HG02981 (cell line): ENCODE measurements around the gene BHLHE23.
A peak's percentile ranks its signal among the peaks of the same experiment; 100 is the strongest.

Experiments
- ATAC-seq: cut with Tn5 transposase; IDR thresholded peaks from one replicate; pipeline ENCODE4 v1.9.1; 2021; ENCODE audit warnings: mild to moderate bottlenecking, moderate library complexity; ENCODE audit not compliant: unreplicated experiment

BHLHE23 gene

DNA sequence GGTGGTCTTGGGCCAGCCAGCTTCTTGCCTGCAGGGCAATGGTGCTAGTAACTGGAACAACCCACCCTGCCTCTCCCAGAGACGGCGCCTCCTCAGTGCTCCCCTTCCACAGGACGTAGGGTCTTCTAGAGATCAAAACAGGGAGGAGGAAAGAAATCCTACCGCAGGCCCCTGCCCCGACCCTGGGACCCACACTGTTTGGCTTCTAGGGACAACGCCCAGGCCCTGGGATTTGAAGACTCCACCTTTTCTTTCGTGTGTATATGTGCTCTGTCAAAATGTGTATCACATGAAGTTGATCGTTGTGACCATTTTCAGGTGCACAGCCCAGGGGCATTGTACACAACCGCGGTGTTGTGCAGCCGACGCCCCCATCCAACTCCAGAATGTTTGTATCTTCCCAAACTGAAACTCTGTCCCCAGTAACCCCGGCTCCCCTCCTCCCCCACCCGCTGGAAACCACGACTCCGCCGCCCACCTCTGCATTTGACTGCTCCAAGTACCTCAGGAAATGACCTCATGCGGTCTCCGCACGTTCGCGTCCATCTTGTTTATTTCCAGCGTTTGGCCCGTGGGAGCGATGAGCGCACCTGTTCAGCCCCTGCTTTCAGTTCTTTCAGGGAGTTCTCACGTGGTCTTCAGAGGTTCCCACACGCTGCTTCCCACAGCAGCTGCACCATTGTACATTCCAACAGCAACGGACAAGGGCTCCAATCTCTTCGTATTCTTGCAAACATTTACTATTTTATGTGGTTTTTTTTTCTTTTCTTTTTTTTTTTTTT, 3.4 kb upstream of the BHLHE23 start:
- peak; percentile 51 for ATAC-seq

GRCh38 chr20:63009045-63009961, 2.5 kb upstream of the BHLHE23 start:
- ATAC-seq: peak; percentile 38

DNA sequence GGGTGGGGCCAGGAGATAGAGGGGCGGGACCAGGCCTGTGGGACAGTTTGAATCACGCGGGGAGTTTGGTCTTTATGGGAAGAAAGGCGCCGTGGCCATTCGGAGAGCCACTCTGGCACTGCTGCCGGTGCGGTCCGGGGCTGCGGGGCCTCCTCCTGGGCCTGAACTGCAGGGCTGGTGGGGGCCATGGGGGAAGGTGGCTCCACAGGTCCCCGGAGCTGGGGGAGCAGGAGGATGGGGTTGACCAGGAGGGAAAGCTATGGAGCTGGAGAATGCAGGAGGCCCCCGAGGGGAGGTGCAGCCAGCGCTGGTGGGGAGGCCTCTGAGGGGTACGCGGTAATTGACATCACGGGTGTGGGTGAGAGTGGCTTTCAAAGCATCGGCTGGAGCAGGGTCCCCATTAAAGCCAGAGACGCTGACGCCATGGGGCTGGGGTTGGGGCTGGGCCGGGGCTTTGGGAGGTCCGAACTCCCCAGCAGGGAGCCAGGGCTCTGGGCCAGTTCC, 1.8 kb upstream of the BHLHE23 start:
- no peak for ATAC-seq

- ATAC-seq: no peak
These were observed 1.1 kb upstream of the BHLHE23 start for GRCh38 chr20:63007646-63008488.

DNA sequence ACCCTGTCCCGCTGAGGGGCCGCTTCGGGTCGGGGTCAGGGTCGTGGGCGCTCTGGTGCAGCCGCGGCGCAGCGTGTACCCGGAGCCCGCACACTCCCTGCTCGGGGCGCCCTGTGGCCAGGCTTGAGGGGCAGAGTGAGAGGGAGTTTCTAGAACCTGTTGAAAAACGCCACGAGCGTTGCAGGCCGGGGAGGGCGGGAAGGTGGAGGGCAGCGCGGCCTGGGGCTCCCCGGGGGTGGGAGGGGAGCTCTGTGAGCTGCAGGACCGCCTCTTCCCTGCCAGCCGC, 539 bp upstream of the BHLHE23 start:
- no peak for ATAC-seq

DNA sequence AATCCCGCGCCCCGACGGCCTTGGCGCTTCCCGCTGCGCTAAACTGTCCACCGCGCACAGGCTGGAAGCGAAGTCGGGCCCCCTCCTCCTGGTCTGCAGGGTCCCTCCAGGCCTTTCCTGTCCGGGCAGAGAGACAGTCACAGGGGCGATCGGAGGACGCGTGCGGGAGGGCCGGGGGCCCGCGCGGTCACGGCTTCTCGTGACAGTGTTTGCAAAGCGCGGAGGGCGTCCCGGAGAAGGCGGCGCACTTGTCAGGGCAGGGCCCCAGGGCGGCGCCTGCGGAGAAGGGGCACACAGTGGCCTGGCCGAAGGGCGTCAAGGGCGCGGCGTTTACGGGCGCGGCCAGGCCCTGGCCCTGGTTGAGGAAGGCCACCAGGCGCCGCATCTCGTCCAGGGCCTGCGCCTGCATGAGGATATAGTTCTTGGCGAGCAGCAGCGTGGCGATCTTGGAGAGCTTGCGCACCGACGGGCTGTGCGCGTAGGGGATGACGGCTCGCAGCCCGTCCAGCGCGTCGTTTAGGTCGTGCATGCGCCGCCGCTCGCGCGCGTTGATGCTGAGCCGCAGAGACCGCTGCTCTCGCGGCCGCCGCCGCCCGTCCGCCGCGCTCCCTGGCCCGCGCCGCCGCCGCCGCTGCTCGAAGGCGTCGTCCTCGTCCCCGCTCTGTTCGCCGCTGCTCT, 763 bp downstream of the BHLHE23 start:
- no peak for ATAC-seq

- no peak for ATAC-seq
These were observed 1.4 kb downstream of the BHLHE23 start for GRCh38 chr20:63005365-63005861.

DNA sequence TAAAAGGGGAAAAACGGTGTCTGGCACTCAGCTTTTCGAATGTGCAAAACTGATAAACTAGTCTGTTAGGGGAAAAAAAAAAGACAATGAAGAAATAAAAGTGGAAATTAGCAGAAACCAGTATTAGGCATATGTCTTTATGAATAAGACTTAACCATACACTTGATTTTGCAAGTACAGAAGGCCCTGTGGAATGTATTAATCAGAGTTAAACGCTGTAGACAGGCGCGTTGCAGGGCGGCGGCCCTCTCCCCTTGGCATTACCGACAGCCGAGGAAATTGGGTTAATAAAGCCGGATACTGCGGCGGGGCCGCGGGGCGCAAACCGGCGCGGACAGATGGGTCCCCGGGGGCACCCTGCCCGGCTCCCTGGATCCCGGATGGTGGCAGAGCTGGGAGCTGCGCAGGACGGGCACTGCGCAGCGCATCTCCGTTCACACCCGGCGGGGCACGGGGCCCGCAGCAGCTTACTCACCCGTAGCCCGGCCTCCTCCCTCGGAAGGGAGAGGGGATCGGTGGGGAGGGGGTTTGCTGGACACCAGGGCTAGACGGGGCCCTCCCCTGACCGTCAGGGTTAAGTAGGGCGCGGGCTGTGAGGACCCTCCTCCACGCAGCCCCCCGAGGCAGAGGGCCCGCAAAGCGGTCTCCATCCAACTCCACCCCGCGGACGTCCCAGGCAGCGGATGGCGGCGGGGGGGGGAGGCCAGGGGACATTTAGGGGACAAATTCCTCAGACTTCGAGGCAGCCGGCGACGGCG, 2.0 kb downstream of the BHLHE23 start:
- ATAC-seq: no peak

DNA sequence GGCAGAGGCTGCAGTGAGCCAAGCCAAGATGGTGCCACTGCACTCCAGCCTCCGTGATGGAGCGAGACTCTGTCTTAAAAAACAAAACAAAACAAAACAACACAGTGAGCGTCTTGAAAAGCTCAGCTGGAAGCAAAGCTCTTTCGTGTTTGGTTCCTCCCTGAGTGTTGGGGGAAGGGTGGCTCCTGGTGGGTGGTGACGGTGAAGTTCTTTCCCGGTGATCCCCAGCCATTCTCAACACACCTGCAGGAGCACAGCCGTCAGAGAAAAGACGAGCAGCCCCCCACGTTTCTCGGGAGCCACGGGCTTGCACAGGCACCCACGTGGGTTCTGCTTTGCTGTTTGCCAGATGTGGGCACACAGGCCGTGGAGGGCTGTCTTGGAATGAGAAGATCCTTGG, 3.2 kb downstream of the BHLHE23 start:
- no peak for ATAC-seq

- no peak for ATAC-seq
These were observed 4.3 kb downstream of the BHLHE23 start for GRCh38 chr20:63002511-63002910.

DNA sequence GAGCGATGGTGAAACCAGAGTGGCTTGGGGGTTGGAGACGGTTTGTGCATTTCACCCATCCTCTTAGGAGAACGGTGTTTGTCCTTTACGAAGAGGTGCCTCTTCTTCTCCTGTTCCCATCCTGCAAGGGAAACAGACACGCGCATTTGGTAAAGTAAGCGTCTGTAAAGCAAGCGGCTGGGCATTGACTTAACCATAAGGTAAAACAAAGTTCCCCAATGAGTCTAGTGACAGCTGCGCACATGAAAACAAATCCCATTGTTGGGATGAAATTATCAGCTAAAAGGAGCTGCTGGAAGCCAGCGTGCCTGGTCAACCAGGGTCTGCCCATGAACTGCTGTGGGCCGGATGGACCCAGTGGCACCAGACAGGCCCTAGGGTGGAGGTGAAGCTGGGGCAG, 5.8 kb downstream of the BHLHE23 start:
- no peak for ATAC-seq

DNA sequence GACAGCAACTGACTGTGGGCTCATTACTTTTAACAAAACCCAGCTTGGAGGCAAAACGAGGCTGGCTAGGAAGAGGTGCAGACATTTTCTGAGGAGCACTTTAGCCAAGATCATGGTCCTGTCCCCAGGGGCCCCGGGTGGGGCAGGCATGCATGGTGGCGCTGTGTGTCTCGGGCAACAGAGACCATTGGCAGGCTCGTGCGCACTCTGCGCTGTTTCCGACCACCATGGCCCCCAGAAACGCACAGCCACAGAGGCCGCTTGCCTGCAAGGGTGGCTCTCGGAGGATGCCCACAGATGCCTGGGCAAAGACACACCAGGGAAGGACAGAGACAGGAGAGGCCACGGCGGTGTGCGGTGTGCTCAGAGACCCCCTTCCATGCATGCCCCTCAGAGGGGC, 6.7 kb downstream of the BHLHE23 start:
- no peak for ATAC-seq

- ATAC-seq: no peak
These were observed 7.2 kb downstream of the BHLHE23 start for GRCh38 chr20:62999580-62999979.

DNA sequence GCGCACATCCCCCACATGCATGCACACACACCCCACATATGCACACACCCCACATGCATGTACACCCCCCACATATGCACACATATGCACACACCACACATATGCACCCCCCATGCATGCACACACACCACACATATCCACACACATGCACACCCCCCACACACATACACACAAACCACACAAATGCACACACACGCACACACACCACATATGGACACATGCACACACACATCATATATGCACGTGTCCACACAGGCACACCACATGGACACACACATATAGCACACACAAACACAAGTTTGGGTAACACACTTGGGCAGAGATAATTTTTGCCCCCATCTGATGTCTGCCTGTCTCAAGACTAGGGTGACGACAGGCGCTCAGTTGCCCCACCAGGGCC, 8.3 kb downstream of the BHLHE23 start:
- no peak for ATAC-seq

GRCh38 chr20:62997417-62998035, 9.2 kb downstream of the BHLHE23 start:
- no peak for ATAC-seq

- ATAC-seq: no peak
These were observed 10.2 kb downstream of the BHLHE23 start for GRCh38 chr20:62996596-62996982.

DNA sequence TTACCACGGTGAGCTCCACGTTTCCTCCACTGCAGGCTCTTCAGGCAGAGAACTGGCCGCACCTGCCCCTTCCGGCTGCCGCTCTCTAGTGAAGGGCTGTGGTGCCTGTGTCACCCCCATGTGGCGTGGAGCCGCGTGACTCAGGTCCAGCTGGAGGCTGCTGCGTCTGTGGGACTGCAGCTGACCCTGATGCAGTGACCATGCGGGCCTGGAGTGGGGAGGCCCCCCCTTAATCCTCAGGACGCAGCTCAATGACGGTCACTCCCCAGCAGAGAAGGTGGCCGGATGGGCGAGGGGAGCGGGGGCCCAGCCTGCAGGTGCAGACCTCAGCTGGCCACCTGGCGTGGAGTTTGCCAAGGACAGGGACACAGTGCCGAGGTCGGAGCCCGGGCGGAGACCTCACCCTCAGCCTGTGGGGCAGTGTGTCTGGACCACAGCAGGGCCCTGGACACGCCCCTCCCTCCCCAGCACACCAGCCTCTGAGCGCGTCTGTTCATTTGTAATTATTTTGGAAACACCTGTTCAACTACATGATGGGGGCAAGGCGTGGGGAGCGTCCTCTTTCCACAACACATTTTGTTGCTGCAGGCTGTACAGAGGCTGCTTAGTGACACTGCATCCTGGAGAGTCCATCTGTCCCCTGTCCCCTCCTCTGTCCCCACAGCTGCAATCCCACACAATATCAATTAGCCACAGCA, 10.7 kb downstream of the BHLHE23 start:
- no peak for ATAC-seq

GRCh38 chr20:62995481-62995880, 11.3 kb downstream of the BHLHE23 start:
- ATAC-seq: no peak

GRCh38 chr20:62994869-62995281, 11.9 kb downstream of the BHLHE23 start:
- no peak for ATAC-seq
